ENCODE data around the gene HEBP2. TPM values are rescaled to one million over a fixed set of nuclear protein-coding genes. Genes with fewer than 3 reads are reported as not detected.

Gene HEBP2
- total RNA-seq, 1 experiment from 2014 or later: 51.6 TPM

GRCh38 chr6:138416206-138416605, 12.2 kb downstream of the HEBP2 start:
- Histone ChIP-seq H4K20me1 (ENCODE audit: insufficient read depth) (no peaks in the 10 kb centered on the region), H3K36me3 (ENCODE audit: control insufficient read depth in 1 of 2, insufficient read depth in 2 of 2, low read length in 2 of 2) (peaks cover 10 to 17% of the 10 kb centered on the region in 2 experiments; a peak in 3 of 4 replicates), H3K4me1 (ENCODE audit: control insufficient read depth in 1 of 2, insufficient read depth in 2 of 2, low read length in 2 of 2) (peaks cover 0 to 6% of the 10 kb centered on the region in 2 experiments; a peak in 3 of 4 replicates), H3K9me2 (ENCODE audit: insufficient read depth) (no peaks in the 10 kb centered on the region), H3K4me3 (replicated peaks in 1 of 2; ENCODE audit: low read depth in 1 of 2, low read length in 2 of 2) (no peak overlapping the region), H3K9me3 (ENCODE audit: control insufficient read depth in 1 of 2, insufficient read depth in 1 of 2, low read depth in 1 of 2, low read length in 2 of 2) (no peaks in the 10 kb centered on the region), H3K4me2 (ENCODE audit: low read length) (no peak overlapping the region), H2AFZ (ENCODE audit: low read depth, low read length, poor library complexity, severe bottlenecking) (no peak overlapping the region), H3K79me2 (ENCODE audit: insufficient read depth, low read length) (no peaks in the 10 kb centered on the region), H3K27ac (ENCODE audit: low read depth, low read length) (no peak overlapping the region), H3K9ac (ENCODE audit: low read length) (no peak overlapping the region), H3K27me3 (ENCODE audit: insufficient read depth, low read length) (no peaks in the 10 kb centered on the region)
- intact Hi-C loops (cut with micrococcal nuclease): no loop called here
- ChIA-PET POLR2A (no interaction called here), CTCF (no interaction called here), RAD21 (ENCODE audit: low non-redundant PET in 1 of 2, low total read pairs in 2 of 2, uncharacterized antibody in 2 of 2, unreplicated experiment in 2 of 2) (interaction anchor here in 1 of 2 experiments (0.6 kb wide), 1 partner anchor 300 kb away, joined by 6 read pairs; no protein-coding TSS in a partner anchor)
- no peak for ATAC-seq
- TF ChIP-seq CTCF (IDR thresholded peaks at IDR 0.05 in 2 of 3, conservative IDR thresholded peaks at IDR 0.05 in 1 of 3; ENCODE audit: borderline replicate concordance in 1 of 3, insufficient read depth in 1 of 3, low read depth in 2 of 3, low read length in 2 of 3) (no peak), TCF7L2 (IDR thresholded peaks at IDR 0.05; ENCODE audit: borderline replicate concordance, extremely low read depth, insufficient read depth, insufficient read length) (no peak), EZH2phosphoT487 (IDR thresholded peaks at IDR 0.05; ENCODE audit: borderline replicate concordance) (no peak)
- no peak for DNase-seq (ENCODE audit: low read depth, low spot score)
- BruUV-seq (replicated peaks): no TSS peak

- Histone ChIP-seq H3K27ac (ENCODE audit: low read depth, low read length) (no peak overlapping the region), H4K20me1 (ENCODE audit: insufficient read depth) (no peaks in the 10 kb centered on the region), H2AFZ (ENCODE audit: low read depth, low read length, poor library complexity, severe bottlenecking) (no peak overlapping the region), H3K27me3 (ENCODE audit: insufficient read depth, low read length) (no peaks in the 10 kb centered on the region), H3K4me3 (replicated peaks in 1 of 2; ENCODE audit: low read depth in 1 of 2, low read length in 2 of 2) (no peak overlapping the region), H3K9me2 (ENCODE audit: insufficient read depth) (no peaks in the 10 kb centered on the region), H3K4me2 (ENCODE audit: low read length) (no peak overlapping the region), H3K36me3 (ENCODE audit: control insufficient read depth in 1 of 2, insufficient read depth in 2 of 2, low read length in 2 of 2) (peaks cover 7 to 12% of the 10 kb centered on the region in 2 experiments; a peak in 3 of 4 replicates), H3K9me3 (ENCODE audit: control insufficient read depth in 1 of 2, insufficient read depth in 1 of 2, low read depth in 1 of 2, low read length in 2 of 2) (no peaks in the 10 kb centered on the region), H3K4me1 (ENCODE audit: control insufficient read depth in 1 of 2, insufficient read depth in 2 of 2, low read length in 2 of 2) (no peaks in the 10 kb centered on the region), H3K9ac (ENCODE audit: low read length) (no peak overlapping the region), H3K79me2 (ENCODE audit: insufficient read depth, low read length) (no peaks in the 10 kb centered on the region)
- RAD21 ChIA-PET (ENCODE audit: low non-redundant PET in 1 of 2, low total read pairs in 2 of 2, uncharacterized antibody in 2 of 2, unreplicated experiment in 2 of 2): no interaction called here
- TF ChIP-seq REST (IDR thresholded peaks at IDR 0.05; ENCODE audit: low read depth): no peak
- TF ChIP-seq EZH2 (IDR thresholded peaks at IDR 0.05): no peak
- no peak for TF ChIP-seq JUND (IDR thresholded peaks at IDR 0.05)
- TF ChIP-seq SP1 (IDR thresholded peaks at IDR 0.05; ENCODE audit: low read depth): no peak
- TF ChIP-seq ATF3 (IDR thresholded peaks at IDR 0.05): no peak
- no peak for TF ChIP-seq CEBPB (IDR thresholded peaks at IDR 0.05; ENCODE audit: low read depth)
- TF ChIP-seq ZNF274 (IDR thresholded peaks at IDR 0.05; ENCODE audit: low read depth, low read length): no peak
- BruUV-seq (replicated peaks): no TSS peak
- ATAC-seq (no peak), DNase-seq (ENCODE audit: low read depth, low spot score) (no peak)
- intact Hi-C loops (cut with micrococcal nuclease): no loop called here
- POLR2A ChIA-PET: no interaction called here
- CTCF ChIA-PET: no interaction called here
Measured at GRCh38 chr6:138417493-138418117, 13.6 kb downstream of the HEBP2 start.
